Retinal pigment epithelial cell (primary cell): ENCODE results near the gene TSPAN31.
"Not testable (repeated sequence)": the region's sequence is repeated elsewhere in the genome, so short reads cannot be mapped to it uniquely, and the experiment has no call there.

Experiments used
- DNase-seq: peaks from one replicate; pipeline ENCODE4 v3.0.0-alpha.2; 2010; ENCODE audit warnings: low read depth
- H3K4me3 ChIP-seq: 2 replicates; pipeline ENCODE4 v1.5.1; 2011; ENCODE audit warnings: mild to moderate bottlenecking, low read length, control low read depth, moderate library complexity
- TF ChIP-seq, protein P1 (sequence below): conservative IDR thresholded peaks from 2 replicates; pipeline ENCODE4 v1.5.1; 2011; ENCODE audit warnings: low read depth, low read length, control low read depth, inconsistent platforms

Gene TSPAN31

DNA sequence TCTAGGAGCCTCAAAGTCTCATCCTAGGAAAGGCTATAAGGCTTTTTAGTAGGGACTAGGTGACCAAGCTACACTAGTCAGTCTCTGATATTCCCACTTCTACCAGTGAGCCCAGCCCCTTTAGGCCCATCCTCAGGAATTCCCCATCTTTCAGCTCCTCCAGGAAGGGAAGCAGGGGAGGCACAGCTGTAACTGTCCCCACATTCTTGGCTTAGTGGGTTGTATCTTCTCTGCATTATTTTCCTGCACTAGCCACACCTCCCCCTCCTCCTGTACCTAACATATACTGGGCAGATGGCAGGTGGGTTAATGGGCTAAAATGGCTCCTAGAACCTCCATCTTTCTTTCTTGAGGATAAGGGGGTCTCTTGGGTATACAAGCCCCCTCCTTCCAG lies 22.5 kb downstream of the TSPAN31 start:
- no peak overlapping the region for H3K4me3 ChIP-seq
- TF ChIP-seq, protein P1, sequence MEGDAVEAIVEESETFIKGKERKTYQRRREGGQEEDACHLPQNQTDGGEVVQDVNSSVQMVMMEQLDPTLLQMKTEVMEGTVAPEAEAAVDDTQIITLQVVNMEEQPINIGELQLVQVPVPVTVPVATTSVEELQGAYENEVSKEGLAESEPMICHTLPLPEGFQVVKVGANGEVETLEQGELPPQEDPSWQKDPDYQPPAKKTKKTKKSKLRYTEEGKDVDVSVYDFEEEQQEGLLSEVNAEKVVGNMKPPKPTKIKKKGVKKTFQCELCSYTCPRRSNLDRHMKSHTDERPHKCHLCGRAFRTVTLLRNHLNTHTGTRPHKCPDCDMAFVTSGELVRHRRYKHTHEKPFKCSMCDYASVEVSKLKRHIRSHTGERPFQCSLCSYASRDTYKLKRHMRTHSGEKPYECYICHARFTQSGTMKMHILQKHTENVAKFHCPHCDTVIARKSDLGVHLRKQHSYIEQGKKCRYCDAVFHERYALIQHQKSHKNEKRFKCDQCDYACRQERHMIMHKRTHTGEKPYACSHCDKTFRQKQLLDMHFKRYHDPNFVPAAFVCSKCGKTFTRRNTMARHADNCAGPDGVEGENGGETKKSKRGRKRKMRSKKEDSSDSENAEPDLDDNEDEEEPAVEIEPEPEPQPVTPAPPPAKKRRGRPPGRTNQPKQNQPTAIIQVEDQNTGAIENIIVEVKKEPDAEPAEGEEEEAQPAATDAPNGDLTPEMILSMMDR: no peak
- no peak for DNase-seq

DNA sequence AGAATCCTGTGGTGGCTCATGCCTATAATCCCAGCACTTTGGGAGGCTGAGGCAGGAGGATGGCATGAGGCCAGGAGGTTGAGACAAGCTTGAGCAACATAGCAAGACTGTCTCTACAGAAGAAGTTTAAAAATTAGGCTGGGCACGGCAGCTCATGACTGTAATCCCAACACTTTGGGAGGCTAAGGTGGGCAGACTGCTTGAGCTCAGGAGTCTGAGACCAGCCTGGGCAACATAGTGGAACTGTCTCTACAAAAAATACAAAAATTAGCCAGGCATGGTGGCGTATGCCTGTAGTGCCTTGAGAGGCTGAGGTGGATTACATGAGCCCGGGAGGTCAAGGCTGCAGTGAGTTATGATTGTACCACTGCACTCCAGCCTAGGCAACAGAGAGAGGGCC lies 23.0 kb downstream of the TSPAN31 start:
- H3K4me3 ChIP-seq: no peak overlapping the region
- TF ChIP-seq, protein P1: no peak
- no peak for DNase-seq

DNA sequence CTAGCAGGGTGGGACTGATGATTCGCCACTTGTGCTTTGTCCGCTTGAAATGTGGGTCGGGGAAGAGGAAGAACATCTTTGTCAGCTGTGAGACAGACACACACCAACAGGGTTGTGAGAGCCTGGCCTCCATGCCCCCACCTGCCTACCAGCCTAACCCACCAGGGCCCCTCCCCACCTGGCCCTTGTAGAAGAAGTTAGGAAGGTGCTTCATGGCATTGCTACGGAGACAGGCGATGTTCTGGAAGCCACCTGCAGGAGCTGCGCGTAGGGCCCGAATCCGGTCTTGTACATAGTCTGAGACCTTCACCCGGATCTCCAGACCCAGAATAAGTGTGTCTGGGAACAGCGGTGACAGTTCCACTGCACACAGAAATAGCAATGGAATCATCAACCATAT lies 24.8 kb downstream of the TSPAN31 start:
- TF ChIP-seq, protein P1: no peak
- no peak overlapping the region for H3K4me3 ChIP-seq
- no peak for DNase-seq

GRCh38 chr12:57770734-57771133 lies 25.9 kb downstream of the TSPAN31 start:
- no peak overlapping the region for H3K4me3 ChIP-seq
- DNase-seq: no peak
- TF ChIP-seq, protein P1: no peak

- peak overlapping the region; percentile 93 for H3K4me3 ChIP-seq
- TF ChIP-seq, protein P1: no peak
- peak; percentile 66 for DNase-seq
These were observed 26.5 kb downstream of the TSPAN31 start for GRCh38 chr12:57771236-57771872.

- peak; percentile 88 for DNase-seq
- peak within 1 kb of the TSS; percentile 93 for H3K4me3 ChIP-seq
- TF ChIP-seq, protein P1: no peak
These were observed 27.1 kb downstream of the TSPAN31 start, which contains the start of gene METTL1 for GRCh38 chr12:57771873-57772428. Gene METTL1, minus strand, starts transcription at chr12:57772105. Its CDS starts 22 bp downstream, at chr12:57772083.

DNA sequence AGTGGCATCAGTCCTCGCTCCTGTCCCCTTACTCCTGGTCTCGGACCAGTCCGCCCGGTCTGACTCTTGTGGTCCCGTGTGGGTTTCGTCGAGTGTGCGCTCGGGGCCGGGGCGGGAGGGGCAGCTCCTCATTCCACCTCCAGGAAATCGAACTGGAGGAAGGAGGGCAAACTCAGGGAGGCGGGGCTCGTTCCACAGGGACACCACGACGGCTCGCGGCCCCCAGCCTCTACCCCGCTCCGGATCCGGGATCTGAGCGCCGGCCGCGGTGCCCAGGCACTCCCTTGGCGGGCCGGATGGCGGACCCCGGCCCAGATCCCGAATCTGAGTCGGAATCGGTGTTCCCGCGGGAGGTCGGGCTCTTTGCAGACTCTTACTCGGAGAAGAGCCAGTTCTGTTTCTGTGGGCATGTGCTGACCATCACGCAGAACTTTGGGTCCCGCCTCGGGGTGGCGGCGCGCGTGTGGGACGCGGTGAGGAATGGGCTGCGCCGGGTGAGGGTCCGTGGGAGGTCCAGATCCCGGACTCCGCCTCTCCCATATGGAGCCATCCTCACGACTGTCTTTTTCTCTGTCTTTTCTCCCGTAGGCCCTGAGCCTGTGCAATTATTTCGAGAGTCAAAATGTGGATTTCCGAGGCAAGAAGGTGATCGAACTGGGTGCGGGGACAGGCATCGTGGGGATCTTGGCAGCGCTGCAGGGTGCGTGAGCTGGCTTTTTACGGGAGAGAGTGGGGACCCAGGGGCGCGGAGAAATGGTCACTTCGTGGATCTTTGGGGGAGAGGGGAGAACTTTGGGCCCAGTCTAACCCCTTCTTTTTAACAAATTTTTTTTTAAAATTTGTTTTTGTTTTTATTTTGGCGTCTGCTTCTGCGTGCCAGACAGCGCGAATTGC lies 27.8 kb downstream of the TSPAN31 start, which contains the start of gene EEF1AKMT3:
TSS of gene EEF1AKMT3 (plus strand) at position 186 of the 894 bp plus-strand sequence. CDS start at position 297, 111 bp downstream.
- no peak for DNase-seq
- peak within 1 kb of the TSS; percentile 93 for H3K4me3 ChIP-seq
- TF ChIP-seq, protein P1: no peak

DNA sequence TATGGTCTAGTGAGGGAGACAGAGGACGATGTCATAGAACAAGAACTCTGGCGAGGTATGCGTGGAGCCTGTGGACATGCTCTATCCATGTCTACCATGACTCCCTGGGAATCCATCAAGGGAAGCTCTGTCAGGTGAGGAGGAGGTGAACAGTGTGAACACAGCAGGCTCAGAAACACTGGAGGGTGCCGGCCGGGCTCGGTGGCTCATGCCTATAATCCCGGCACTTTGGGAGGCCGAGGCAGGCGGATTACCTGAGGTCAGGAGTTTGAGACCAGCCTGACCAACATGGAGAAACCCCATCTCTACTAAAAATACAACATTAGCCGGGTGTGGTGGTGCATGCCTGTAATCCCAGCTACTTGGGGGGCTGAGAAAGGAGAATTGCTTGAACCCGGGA lies 29.8 kb downstream of the TSPAN31 start:
- DNase-seq, H3K4me3 ChIP-seq: not testable (repeated sequence)
